MM.1S (cell line): Measurements from ENCODE around the gene TMEM175.

ENCODE experiments used
- DNase-seq: peaks from one replicate; pipeline ENCODE4 v3.0.0-alpha.2; 2015
- H2AFZ ChIP-seq: fragments of 300-600 bp; sonication (generic); 2 replicates; pipeline ENCODE4 v1.6.0; 2016; ENCODE audit warnings: antibody characterized with exemption, low read length
- H3F3A ChIP-seq: fragments of 300-600 bp; sonication (generic); 2 replicates; pipeline ENCODE4 v1.6.1; 2016; ENCODE audit warnings: mild to moderate bottlenecking, antibody characterized with exemption, low read length, moderate library complexity, mixed read lengths; ENCODE audit not compliant: insufficient read depth
- H3K27ac ChIP-seq: fragments of 300-600 bp; sonication (generic); 2 replicates; pipeline ENCODE4 v1.5.1; 2016; ENCODE audit warnings: mild to moderate bottlenecking, low read length
- H3K27me3 ChIP-seq: fragments of 300-600 bp; sonication (generic); replicated peaks from 2 replicates; pipeline ENCODE4 v1.6.0; 2016; ENCODE audit warnings: low read length; ENCODE audit not compliant: insufficient read depth
- H3K36me3 ChIP-seq: fragments of 300-600 bp; sonication (generic); replicated peaks from 2 replicates; pipeline ENCODE4 v1.6.1; 2016; ENCODE audit warnings: mild to moderate bottlenecking, low read length, mixed read lengths; ENCODE audit not compliant: insufficient read depth
- H3K4me1 ChIP-seq: fragments of 300-600 bp; sonication (generic); 2 replicates; pipeline ENCODE4 v1.6.1; 2016; ENCODE audit warnings: low read length, mixed read lengths
- H3K4me2 ChIP-seq: fragments of 300-600 bp; sonication (generic); 2 replicates; pipeline ENCODE4 v1.6.0; 2016; ENCODE audit warnings: low read depth, low read length
- H3K4me3 ChIP-seq: fragments of 300-600 bp; sonication (generic); 2 replicates; pipeline ENCODE4 v1.5.1; 2016; ENCODE audit warnings: low read length, mixed read lengths
- H3K79me2 ChIP-seq: fragments of 300-600 bp; sonication (generic); 2 replicates; pipeline ENCODE4 v1.6.1; 2016; ENCODE audit warnings: mixed run types, low read length, mixed read lengths
- H3K9ac ChIP-seq: fragments of 300-600 bp; sonication (generic); 2 replicates; pipeline ENCODE4 v1.6.1; 2016; ENCODE audit warnings: low read length, mixed read lengths
- H3K9me2 ChIP-seq: fragments of 300-600 bp; sonication (generic); replicated peaks from 2 replicates; pipeline ENCODE4 v1.6.1; 2016; ENCODE audit warnings: mild to moderate bottlenecking, low read length, mixed read lengths; ENCODE audit not compliant: insufficient read depth
- H3K9me3 ChIP-seq: fragments of 300-600 bp; sonication (generic); replicated peaks from 2 replicates; pipeline ENCODE4 v1.6.1; 2016; ENCODE audit warnings: mild to moderate bottlenecking, low read length, mixed read lengths; ENCODE audit not compliant: insufficient read depth
- H4K20me1 ChIP-seq: fragments of 300-600 bp; sonication (generic); 2 replicates; pipeline ENCODE4 v1.6.1; 2016; ENCODE audit warnings: mild to moderate bottlenecking, low read length, moderate library complexity, mixed read lengths; ENCODE audit not compliant: insufficient read depth
- CTCF ChIP-seq: fragments of 300-600 bp; sonication (generic); IDR thresholded peaks from 2 replicates; pipeline ENCODE4 v1.5.1; 2016; ENCODE audit warnings: antibody characterized with exemption, low read length, mixed read lengths
- EZH2 ChIP-seq: fragments of 300-600 bp; sonication (generic); optimal IDR thresholded peaks from 2 replicates; pipeline ENCODE3; 2017; ENCODE audit warnings: low read depth, mild to moderate bottlenecking, antibody characterized with exemption, low read length, mixed read lengths
- EZH2phosphoT487 ChIP-seq: fragments of 300-600 bp; sonication (generic); IDR thresholded peaks from 2 replicates; pipeline ENCODE4 v1.6.1; 2018; ENCODE audit warnings: antibody characterized with exemption, low read length

The TMEM175 gene

GRCh38 chr4:960140-960635 lies 27.9 kb downstream of the TMEM175 start:
- Histone ChIP-seq H3K27me3 (no peaks in the 10 kb centered on the region), H2AFZ (no peak overlapping the region), H3K9me2 (no peaks in the 10 kb centered on the region), H3K9ac (no peak overlapping the region), H4K20me1 (no peaks in the 10 kb centered on the region), H3F3A (no peaks in the 10 kb centered on the region), H3K79me2 (no peaks in the 10 kb centered on the region), H3K4me2 (no peak overlapping the region), H3K9me3 (no peaks in the 10 kb centered on the region), H3K27ac (no peak overlapping the region), H3K36me3 (no peaks in the 10 kb centered on the region), H3K4me3 (no peak overlapping the region), H3K4me1 (no peaks in the 10 kb centered on the region)
- no peak for DNase-seq
- TF ChIP-seq EZH2phosphoT487 = no peak
- TF ChIP-seq EZH2 = no peak
- no peak for TF ChIP-seq CTCF

GRCh38 chr4:960636-961350 lies 28.5 kb downstream of the TMEM175 start:
- Histone ChIP-seq H3K36me3 (no peaks in the 10 kb centered on the region), H3K9ac (no peak overlapping the region), H2AFZ (no peak overlapping the region), H3F3A (no peaks in the 10 kb centered on the region), H3K4me2 (no peak overlapping the region), H4K20me1 (no peaks in the 10 kb centered on the region), H3K4me3 (no peak overlapping the region), H3K4me1 (no peaks in the 10 kb centered on the region), H3K79me2 (no peaks in the 10 kb centered on the region), H3K9me2 (no peaks in the 10 kb centered on the region), H3K27ac (no peak overlapping the region), H3K9me3 (no peaks in the 10 kb centered on the region), H3K27me3 (no peaks in the 10 kb centered on the region)
- TF ChIP-seq EZH2phosphoT487 (no peak), CTCF (no peak), EZH2 (no peak)
- no peak for DNase-seq

- no peaks in the 10 kb centered on the region for H4K20me1 ChIP-seq
- no peak for TF ChIP-seq CTCF
- TF ChIP-seq EZH2 = no peak
- no peak for TF ChIP-seq EZH2phosphoT487
- H2AFZ ChIP-seq = no peak overlapping the region
- no peak overlapping the region for H3K27ac ChIP-seq
- H3F3A ChIP-seq = no peaks in the 10 kb centered on the region
- no peaks in the 10 kb centered on the region for H3K4me1 ChIP-seq
- H3K4me3 ChIP-seq = no peak overlapping the region
- no peaks in the 10 kb centered on the region for H3K79me2 ChIP-seq
- H3K9me2 ChIP-seq = no peaks in the 10 kb centered on the region
- H3K27me3 ChIP-seq = no peaks in the 10 kb centered on the region
- H3K4me2 ChIP-seq = no peak overlapping the region
- no peak overlapping the region for H3K9ac ChIP-seq
- H3K9me3 ChIP-seq = no peaks in the 10 kb centered on the region
- H3K36me3 ChIP-seq = no peaks in the 10 kb centered on the region
- DNase-seq = no peak
Observed at GRCh38 chr4:961351-962230, 29.3 kb downstream of the TMEM175 start.
